Ovary (tissue), 3 donors: ENCODE data around the gene XYLT2.

ENCODE experiments used
- EP300 ChIP-seq: sonication (generic); formaldehyde crosslinking; IDR thresholded peaks from one replicate; pipeline ENCODE4 v1.6.1; 2017; ENCODE audit warnings: antibody characterized with exemption
- POLR2A ChIP-seq: fragments of 450-650 bp; IDR thresholded peaks from one replicate; pipeline ENCODE4 v1.6.1; 2017; ENCODE audit warnings: antibody characterized with exemption, mild to moderate bottlenecking, moderate library complexity
- TF ChIP-seq, protein P1 (sequence below), 3 donors: fragments of 450-650 bp in 2 of 3; fragments of 200-600 bp in 1 of 3; IDR thresholded peaks; one replicate each; pipeline versions ENCODE4 v1.5.1 to v1.8.0; 2016 to 2022; ENCODE audit warnings: antibody characterized with exemption in 3 of 3, mild to moderate bottlenecking in 1 of 3
- donor health status: DM: no; HTN: no; CAD: no.

DNA sequence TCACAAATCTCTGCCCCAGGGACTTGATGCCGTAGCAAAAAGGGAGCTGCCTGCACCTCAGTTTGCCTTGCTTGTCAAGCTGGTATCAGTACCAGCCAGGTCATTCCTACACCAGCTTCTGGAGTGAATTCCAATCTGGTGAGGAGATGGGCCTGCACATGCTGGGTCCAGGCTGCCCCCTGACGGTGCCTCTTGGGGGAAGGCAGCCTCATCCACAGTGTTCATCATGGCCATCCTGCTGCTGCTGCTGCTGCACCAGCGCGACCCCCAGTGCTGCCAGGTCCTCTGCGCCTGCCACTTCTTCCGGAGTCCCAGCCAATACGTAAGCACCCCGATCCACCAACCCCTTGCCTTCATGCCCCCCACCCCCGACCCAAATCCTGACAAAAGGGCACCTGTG is 18.8 kb downstream of the XYLT2 start:
- TF ChIP-seq, protein P1, sequence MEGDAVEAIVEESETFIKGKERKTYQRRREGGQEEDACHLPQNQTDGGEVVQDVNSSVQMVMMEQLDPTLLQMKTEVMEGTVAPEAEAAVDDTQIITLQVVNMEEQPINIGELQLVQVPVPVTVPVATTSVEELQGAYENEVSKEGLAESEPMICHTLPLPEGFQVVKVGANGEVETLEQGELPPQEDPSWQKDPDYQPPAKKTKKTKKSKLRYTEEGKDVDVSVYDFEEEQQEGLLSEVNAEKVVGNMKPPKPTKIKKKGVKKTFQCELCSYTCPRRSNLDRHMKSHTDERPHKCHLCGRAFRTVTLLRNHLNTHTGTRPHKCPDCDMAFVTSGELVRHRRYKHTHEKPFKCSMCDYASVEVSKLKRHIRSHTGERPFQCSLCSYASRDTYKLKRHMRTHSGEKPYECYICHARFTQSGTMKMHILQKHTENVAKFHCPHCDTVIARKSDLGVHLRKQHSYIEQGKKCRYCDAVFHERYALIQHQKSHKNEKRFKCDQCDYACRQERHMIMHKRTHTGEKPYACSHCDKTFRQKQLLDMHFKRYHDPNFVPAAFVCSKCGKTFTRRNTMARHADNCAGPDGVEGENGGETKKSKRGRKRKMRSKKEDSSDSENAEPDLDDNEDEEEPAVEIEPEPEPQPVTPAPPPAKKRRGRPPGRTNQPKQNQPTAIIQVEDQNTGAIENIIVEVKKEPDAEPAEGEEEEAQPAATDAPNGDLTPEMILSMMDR (IDR thresholded peaks at IDR 0.05), result no peak
- no peak for TF ChIP-seq EP300
- no peak for TF ChIP-seq POLR2A
